ENCODE results near the gene C2orf49.

The C2orf49 gene

DNA sequence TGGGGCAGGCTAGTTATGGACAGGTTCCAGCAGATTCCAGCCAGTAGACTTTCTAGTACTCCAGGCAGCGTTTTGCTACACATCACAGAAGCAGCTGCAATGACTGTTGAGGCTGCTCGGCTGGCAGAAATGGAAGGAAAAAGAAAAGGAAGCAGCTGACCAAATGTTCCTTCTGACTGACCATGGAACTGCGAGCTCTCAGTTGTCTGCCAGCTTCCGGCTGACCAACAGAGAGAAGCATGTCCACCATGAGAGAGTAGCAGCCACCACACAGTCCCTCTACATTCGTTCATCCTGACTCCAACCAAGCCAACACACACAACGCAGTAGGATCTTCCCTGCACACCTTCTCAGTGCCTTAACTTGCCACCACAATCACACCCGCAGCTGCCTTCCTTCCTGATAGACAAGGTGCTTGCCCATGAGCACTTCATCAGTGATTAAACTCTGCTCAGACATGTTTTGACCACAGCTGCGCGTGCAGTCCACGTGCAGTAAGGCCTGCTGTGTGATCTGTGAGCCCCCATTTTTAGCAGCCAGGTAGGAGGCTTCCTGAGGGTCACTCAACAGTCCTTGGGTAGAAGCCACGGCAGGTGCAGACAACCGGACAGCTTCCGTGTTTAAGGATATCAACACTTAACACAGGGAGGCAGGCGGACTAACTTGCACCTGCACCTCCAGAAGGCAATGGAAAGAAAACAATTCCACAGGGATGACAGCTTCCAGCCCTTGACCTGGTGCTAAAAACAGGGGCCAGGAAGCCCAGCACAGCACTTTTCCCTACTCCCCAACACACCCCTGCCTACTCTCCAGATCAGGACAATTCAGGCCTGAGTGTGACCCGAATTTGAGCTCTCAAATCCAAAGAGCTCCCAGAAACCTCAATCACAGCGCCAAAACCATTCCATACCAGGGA is 8.8 kb upstream of the C2orf49 start:
- no peak for TF ChIP-seq GATA1 (IDR thresholded peaks at IDR 0.05; ENCODE audit: low read depth, low read length)
- DNase-seq = peak; percentile 52 to 68

DNA sequence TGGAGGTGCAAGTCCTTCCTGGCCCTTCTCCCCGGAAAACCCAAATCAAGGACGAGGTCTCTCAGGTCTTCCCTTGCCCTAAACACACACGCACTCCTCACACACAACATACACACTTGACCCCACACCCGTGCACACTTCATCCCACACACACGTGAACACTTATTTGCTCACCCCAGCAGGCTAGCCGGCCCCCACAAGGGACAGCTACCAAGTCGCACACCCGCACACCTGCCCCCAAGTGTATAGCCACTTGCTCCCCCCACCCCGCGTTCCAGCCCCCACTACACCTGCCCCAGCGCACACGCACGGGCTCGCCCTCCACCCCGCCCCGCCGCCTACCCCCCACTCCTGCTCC is 8.2 kb upstream of the C2orf49 start:
- TF ChIP-seq POLR2A (IDR thresholded peaks at IDR 0.05; ENCODE audit: low read length) (no peak), GATA1 (IDR thresholded peaks at IDR 0.05; ENCODE audit: low read depth, low read length) (no peak)
- peak in 1 of 2 experiments; percentile 59 for DNase-seq

DNA sequence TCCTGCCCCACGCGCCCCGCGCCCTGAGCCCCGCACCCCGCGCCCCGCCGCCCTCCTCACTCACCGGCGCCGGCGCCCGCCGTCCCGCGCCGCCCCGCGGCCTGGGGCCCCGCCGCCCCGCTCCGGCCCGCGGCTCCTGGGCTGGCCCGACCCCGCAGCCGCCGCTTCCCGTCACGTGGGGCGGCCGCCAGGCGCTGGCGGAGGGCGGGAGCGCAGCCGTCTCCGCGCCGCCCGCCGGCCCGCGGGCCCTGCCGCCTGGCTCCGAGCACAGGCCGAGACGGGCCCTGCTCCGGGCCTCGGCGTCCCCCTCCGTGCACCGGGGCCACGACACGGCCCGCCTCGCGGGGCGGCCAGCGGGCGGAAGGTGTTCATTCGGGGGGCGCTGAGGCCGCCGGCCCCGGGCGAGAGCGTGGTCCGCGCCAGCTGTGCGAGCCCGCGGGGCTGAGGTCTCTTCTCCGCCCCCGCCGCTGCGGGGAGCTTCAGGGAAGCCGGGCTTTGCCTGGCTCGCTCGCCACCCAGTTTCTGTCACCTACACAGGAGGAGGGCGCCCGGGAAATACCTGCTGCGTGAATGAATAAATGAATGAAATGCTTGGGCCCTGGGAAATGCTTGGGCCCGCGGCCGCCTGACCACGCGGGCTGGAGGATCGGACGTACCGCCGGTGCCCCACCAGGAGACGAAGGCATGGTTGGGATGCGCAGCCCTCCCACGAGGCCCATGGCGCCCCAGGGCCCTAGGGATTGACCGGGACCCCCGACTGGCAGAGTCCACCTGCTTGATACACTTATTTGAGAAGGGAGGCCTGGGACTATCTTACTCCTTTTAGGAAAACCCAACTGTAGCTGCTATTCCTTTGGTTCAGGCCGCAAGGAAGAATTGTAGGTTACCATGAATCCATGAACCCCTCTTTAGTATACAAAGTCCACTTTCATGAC is 7.5 kb upstream of the C2orf49 start, which contains the start of gene TGFBRAP1:
TSS of gene TGFBRAP1 (minus strand) at position 175 of the 935 bp plus-strand sequence. CDS start 21,434 bp downstream, outside the sequence.
- DNase-seq = peak; percentile 75 to 82

DNA sequence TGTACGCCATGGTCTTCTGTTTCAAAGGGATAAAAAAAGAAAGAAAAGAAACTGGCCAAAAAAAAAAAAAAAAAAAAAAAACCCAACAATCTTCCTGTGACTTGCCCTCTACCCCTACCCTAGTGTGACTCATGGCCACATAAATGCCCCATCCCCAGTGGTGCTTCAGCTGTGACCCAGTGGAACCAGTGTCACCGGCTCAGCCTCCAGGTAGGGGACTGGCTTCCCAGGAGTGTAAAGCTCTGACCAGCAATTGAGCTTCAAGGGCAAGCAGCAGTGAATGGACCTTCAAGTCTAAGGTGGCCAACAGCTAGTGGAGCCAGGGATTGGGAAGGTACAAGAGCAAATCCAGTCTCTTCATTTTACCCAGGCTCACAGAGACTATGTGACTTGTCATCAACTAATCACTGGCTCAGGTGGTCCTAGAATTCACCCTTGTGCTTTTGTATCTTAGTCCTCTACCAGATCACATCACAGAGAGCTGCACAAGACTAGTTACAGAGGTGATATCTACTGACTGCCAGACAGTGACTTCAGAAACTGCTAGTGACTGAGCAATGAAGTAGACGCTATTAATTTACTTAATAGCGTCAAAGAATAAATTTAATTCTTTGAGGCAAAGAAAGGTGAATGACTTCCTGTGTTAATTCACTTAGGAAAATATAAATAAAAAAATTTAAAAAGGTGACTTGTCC is 6.5 kb upstream of the C2orf49 start:
- TF ChIP-seq GATA1 (IDR thresholded peaks at IDR 0.05; ENCODE audit: low read depth, low read length) (no peak), POLR2A (IDR thresholded peaks at IDR 0.05; ENCODE audit: low read length) (no peak)
- peak; percentile 52 to 58 for DNase-seq

More for the DNA sequence above, 7.5 kb upstream of the C2orf49 start, which contains the start of gene TGFBRAP1:
- no peak for TF ChIP-seq GATA1 (IDR thresholded peaks at IDR 0.05; ENCODE audit: low read depth, low read length)
- TF ChIP-seq POLR2A (IDR thresholded peaks at IDR 0.05; ENCODE audit: low read length) = peak; percentile 66

DNA sequence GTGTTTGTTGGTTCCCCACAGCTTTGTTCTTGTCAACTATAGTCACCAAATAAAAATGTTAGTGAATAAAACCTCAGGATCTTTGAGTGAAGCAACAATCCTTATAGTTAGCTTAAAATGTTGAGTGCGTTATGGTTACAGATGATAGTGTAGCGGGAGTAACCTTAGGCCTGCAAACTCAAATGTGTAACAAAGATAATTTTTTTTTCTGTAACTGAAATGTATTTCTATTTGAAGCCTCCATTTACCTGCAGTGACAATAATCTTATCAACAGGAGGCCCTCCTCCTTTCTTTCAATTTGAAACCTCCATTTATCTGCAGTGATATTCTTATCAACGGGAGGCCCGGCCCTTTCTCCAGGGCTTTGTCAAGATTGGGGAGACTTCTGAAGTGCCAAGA is 3.1 kb upstream of the C2orf49 start:
- peak; percentile 33 to 75 for DNase-seq
- TF ChIP-seq GATA1 (IDR thresholded peaks at IDR 0.05; ENCODE audit: low read depth, low read length) (no peak), POLR2A (IDR thresholded peaks at IDR 0.05; ENCODE audit: low read length) (no peak)

DNA sequence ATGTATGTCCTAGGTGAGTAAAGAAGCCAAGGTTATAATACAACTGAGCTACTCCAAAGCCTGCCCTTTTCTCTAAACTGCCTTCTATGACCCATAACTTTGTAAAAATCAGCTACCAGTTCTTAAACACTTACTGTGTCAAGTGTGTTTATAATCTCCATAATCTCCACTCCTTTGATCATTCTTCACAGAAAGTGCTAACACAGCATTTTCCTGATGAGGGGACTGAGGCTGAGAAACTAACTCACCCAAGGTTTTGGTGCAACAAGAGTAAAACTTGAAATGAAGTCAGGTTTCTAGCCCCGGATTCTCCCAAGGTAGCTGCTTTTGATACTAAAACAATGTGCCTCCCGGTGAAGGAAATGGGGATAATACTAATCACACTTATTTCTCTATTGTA is 1.9 kb upstream of the C2orf49 start:
- TF ChIP-seq GATA1 (IDR thresholded peaks at IDR 0.05; ENCODE audit: low read depth, low read length) = no peak
- no peak for TF ChIP-seq POLR2A (IDR thresholded peaks at IDR 0.05; ENCODE audit: low read length)
- DNase-seq = no peak

DNA sequence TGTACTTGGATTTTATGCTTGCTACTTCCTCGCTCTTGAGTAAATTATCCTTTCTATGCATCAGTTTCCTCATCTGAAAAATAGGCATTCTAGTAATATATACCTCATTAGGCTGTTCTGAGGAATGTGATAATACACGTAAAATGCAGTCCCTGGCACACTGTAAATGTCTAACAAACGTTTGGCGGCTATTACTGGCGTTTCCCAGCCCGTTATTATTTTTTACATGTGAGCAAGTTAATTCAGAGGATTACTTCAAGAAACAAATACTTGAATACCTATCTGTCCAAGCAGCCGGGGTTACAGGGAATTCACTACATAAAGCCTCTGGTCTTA is 586 bp upstream of the C2orf49 start:
- DNase-seq = no peak
- TF ChIP-seq POLR2A (IDR thresholded peaks at IDR 0.05; ENCODE audit: low read length) = no peak
- no peak for TF ChIP-seq GATA1 (IDR thresholded peaks at IDR 0.05; ENCODE audit: low read depth, low read length)

DNA sequence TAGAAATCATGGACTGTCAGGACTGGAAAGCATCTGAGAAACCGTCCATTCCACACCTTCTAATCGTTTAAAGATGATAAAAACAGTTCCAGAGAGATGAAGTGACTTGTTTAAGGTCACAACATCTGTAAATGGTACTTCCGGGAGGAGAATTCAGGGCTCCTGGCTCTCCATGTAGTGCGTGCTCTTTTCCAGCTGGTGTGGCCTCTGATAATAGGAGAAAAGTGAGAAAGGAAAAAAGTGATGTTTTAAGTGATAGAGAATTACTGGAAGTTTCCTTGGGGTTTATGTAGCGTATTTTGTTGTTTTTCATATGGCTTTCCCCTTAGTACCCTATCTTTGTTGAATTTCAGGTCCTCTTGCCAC is 663 bp downstream of the C2orf49 start:
- TF ChIP-seq GATA1 (IDR thresholded peaks at IDR 0.05; ENCODE audit: low read depth, low read length) = no peak
- no peak for TF ChIP-seq POLR2A (IDR thresholded peaks at IDR 0.05; ENCODE audit: low read length)
- peak in 1 of 2 experiments; percentile 38 for DNase-seq

DNA sequence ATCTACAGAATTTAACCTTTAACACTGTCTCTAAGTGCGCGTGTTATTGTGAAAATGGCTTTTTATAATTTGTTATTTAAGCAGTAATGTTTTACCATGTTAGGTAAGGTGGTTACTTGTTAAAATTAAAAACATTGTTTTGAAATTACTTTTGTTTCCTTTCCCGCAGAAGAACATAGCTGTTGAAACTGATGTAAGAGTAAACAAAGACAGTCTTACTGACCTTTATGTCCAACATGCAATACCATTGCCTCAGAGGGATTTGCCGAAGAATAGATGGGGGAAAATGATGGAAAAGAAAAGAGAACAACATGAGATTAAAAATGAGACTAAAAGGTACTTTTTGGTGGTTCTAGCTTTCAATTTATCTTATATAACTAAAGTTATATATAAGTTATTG is 2.1 kb downstream of the C2orf49 start:
- TF ChIP-seq GATA1 (IDR thresholded peaks at IDR 0.05; ENCODE audit: low read depth, low read length) (no peak), POLR2A (IDR thresholded peaks at IDR 0.05; ENCODE audit: low read length) (no peak)
- DNase-seq = no peak

DNA sequence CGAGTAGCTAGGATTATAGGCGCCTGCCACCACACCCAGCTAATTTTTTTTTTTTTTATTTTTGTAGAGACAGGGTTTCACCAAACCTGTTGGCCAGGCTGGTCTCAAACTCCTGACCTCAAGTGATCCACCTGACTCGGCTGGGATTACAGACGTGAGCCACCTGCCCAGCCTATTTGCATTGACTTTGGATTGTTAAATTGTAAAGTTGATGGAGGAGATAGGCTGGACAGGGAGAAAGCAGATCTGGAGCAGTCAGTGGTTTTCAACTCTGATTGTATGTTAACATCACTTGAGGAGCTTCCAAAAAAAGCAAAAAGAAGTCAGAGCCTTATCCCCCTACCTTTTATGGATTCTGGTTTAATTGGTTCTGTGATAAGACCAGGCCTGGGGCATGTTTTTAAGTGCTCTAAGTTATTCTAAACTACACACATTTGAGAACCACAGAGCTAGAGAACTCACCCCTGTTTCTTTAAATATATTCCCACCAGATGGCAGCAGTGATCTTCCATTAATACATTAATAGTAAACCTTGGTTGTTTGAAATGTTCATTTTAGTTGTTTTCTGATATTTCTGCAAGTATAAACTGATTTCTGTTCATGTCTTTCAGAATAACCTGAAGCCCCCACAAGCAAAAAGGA is 7.5 kb downstream of the C2orf49 start:
- peak; percentile 38 to 64 for DNase-seq
- TF ChIP-seq POLR2A (IDR thresholded peaks at IDR 0.05; ENCODE audit: low read length) (no peak), GATA1 (IDR thresholded peaks at IDR 0.05; ENCODE audit: low read depth, low read length) (no peak)

DNA sequence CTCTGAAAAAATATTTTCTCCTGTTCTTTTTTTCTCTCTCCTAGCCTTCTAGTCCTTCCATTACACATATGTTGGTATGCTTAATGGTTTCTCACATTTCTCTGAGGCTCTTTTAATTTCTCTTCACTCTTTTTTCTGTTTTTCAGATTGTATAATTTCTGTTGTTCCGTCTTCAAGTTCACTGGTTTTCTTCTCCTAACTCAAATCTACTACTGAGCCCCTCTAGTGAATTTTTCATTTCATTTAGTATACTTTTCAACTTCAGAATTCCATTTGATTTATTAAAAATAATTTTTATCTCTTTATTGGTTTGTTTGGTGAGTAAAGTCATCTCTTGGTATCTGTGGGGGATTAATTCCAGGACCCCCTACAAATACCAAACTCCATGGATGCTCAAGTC is 19.8 kb downstream of the C2orf49 start:
- no peak for DNase-seq
- TF ChIP-seq POLR2A (IDR thresholded peaks at IDR 0.05; ENCODE audit: low read length) (no peak), GATA1 (IDR thresholded peaks at IDR 0.05; ENCODE audit: low read depth, low read length) (no peak)

DNA sequence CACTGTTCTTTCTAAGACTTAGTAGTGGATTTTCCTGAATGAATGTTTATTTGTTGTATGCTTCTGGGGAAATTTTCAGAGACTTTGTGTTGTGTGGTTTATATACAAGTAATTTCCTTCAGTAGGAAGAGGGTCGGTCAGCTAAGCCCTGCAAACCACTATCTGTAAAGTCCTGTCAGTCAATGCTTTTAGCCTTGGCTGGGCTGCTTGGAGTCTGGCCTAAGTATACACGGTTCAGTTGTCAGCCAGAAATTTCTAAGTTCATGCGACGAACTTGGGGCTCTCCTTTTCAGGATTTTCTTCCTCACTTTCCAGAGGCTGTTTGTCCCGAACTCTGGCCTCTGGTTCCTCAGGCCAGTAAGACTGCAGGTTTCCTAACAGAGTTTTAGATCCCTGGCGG is 21.3 kb downstream of the C2orf49 start:
- DNase-seq = no peak
- TF ChIP-seq POLR2A (IDR thresholded peaks at IDR 0.05; ENCODE audit: low read length) = no peak
- no peak for TF ChIP-seq GATA1 (IDR thresholded peaks at IDR 0.05; ENCODE audit: low read depth, low read length)

Measured in erythroblast (primary cell).